ENCODE measurements around the gene PHF21A.
"Not testable (repeated sequence)": the region's sequence is repeated elsewhere in the genome, so short reads cannot be mapped to it uniquely, and the experiment has no call there.

PHF21A gene

GRCh38 chr11:45985212-45985611, 136.0 kb downstream of the PHF21A start:
- no peak for DNase-seq (ENCODE audit: low read depth in 2 of 2, low spot score in 1 of 2)

- no peak for DNase-seq (ENCODE audit: low read depth in 2 of 2, low spot score in 1 of 2)
Measured at GRCh38 chr11:45984192-45984591, 137.1 kb downstream of the PHF21A start.

- no peak for DNase-seq (ENCODE audit: low read depth in 2 of 2, low spot score in 1 of 2)
Measured at GRCh38 chr11:45983471-45983845, 137.8 kb downstream of the PHF21A start.

- no peak for DNase-seq (ENCODE audit: low read depth in 2 of 2, low spot score in 1 of 2)
Measured at GRCh38 chr11:45982656-45983470, 138.4 kb downstream of the PHF21A start.

GRCh38 chr11:45981826-45982225, 139.4 kb downstream of the PHF21A start:
- not testable (repeated sequence) for DNase-seq (ENCODE audit: low read depth in 2 of 2, low spot score in 1 of 2)

- DNase-seq (ENCODE audit: low read depth in 2 of 2, low spot score in 1 of 2): no peak
Measured at GRCh38 chr11:45974806-45975205, 146.4 kb downstream of the PHF21A start.

- no peak for DNase-seq (ENCODE audit: low read depth in 2 of 2, low spot score in 1 of 2)
Measured at GRCh38 chr11:45973601-45974000, 147.7 kb downstream of the PHF21A start.

GRCh38 chr11:45968901-45969300, 152.4 kb downstream of the PHF21A start:
- DNase-seq (ENCODE audit: low read depth in 2 of 2, low spot score in 1 of 2): no peak

GRCh38 chr11:45967506-45967905, 153.7 kb downstream of the PHF21A start:
- no peak for DNase-seq (ENCODE audit: low read depth in 2 of 2, low spot score in 1 of 2)

GRCh38 chr11:45964911-45965389, 156.3 kb downstream of the PHF21A start:
- DNase-seq (ENCODE audit: low read depth in 2 of 2, low spot score in 1 of 2): peak in 1 of 2 donors; percentile 9

- no peak for DNase-seq (ENCODE audit: low read depth in 2 of 2, low spot score in 1 of 2)
Measured at GRCh38 chr11:45961751-45962240, 159.5 kb downstream of the PHF21A start.

GRCh38 chr11:45960387-45961095, 160.7 kb downstream of the PHF21A start:
- no peak for DNase-seq (ENCODE audit: low read depth in 2 of 2, low spot score in 1 of 2)

GRCh38 chr11:45959851-45960250, 161.4 kb downstream of the PHF21A start:
- no peak for DNase-seq (ENCODE audit: low read depth in 2 of 2, low spot score in 1 of 2)

- no peak for DNase-seq (ENCODE audit: low read depth in 2 of 2, low spot score in 1 of 2)
Measured at GRCh38 chr11:45949992-45950407, 171.3 kb downstream of the PHF21A start.

GRCh38 chr11:45948356-45948755, 172.9 kb downstream of the PHF21A start:
- DNase-seq (ENCODE audit: low read depth in 2 of 2, low spot score in 1 of 2): no peak

GRCh38 chr11:45947885-45948284, 173.4 kb downstream of the PHF21A start:
- no peak for DNase-seq (ENCODE audit: low read depth in 2 of 2, low spot score in 1 of 2)

- no peak for DNase-seq (ENCODE audit: low read depth in 2 of 2, low spot score in 1 of 2)
Measured at GRCh38 chr11:45945397-45945999, 175.8 kb downstream of the PHF21A start.

GRCh38 chr11:45942381-45942780, 178.9 kb downstream of the PHF21A start:
- no peak for DNase-seq (ENCODE audit: low read depth in 2 of 2, low spot score in 1 of 2)

- no peak for DNase-seq (ENCODE audit: low read depth in 2 of 2, low spot score in 1 of 2)
Measured at GRCh38 chr11:45941285-45941684, 180.0 kb downstream of the PHF21A start.

- DNase-seq (ENCODE audit: low read depth in 2 of 2, low spot score in 1 of 2): no peak
Measured at GRCh38 chr11:45939836-45940235, 181.4 kb downstream of the PHF21A start.

GRCh38 chr11:45937916-45938315, 183.3 kb downstream of the PHF21A start:
- no peak for DNase-seq (ENCODE audit: low read depth in 2 of 2, low spot score in 1 of 2)
